ENCODE data around the gene RPP30. TPM values are rescaled to one million over a fixed set of nuclear protein-coding genes. Genes with fewer than 3 reads are reported as not detected.

Gene RPP30
- 71.8 TPM for polyA plus RNA-seq (2013, experiment 1 of 2)
- 76.2 TPM for polyA plus RNA-seq (2013, experiment 2 of 2)

GRCh38 chr10:90871766-90872647 lies at the start of gene RPP30:
TSS of gene RPP30 (plus strand) at chr10:90871974. CDS start at chr10:90871987, 13 bp downstream.
- 1 to 2% methylated on average over 34 to 41 of the region's 43 CpGs for WGBS, 2 experiments (ENCODE audit: insufficient coverage in 2 of 2)
- Histone ChIP-seq H3K36me3 (ENCODE audit: control insufficient read depth, insufficient read depth, low read length) (peaks cover 24% of the 10 kb centered on the region), H3K27ac (ENCODE audit: low read depth, low read length, severe bottlenecking) (peak within 1 kb of the TSS; percentile 63), H3K4me1 (ENCODE audit: control insufficient read depth, insufficient read depth, low read length, poor library complexity, severe bottlenecking) (peaks cover 13% of the 10 kb centered on the region), H3K4me3 (ENCODE audit: extremely low read depth, insufficient read depth, low read length, poor library complexity, severe bottlenecking) (peak within 1 kb of the TSS; percentile 94), H3K9me3 (ENCODE audit: control insufficient read depth, low read length) (peaks cover 4% of the 10 kb centered on the region)

- Histone ChIP-seq H3K36me3 (ENCODE audit: control insufficient read depth, insufficient read depth, low read length) (no peaks in the 10 kb centered on the region), H3K4me3 (ENCODE audit: extremely low read depth, insufficient read depth, low read length, poor library complexity, severe bottlenecking) (no peak overlapping the region), H3K27ac (ENCODE audit: low read depth, low read length, severe bottlenecking) (no peak overlapping the region), H3K4me1 (ENCODE audit: control insufficient read depth, insufficient read depth, low read length, poor library complexity, severe bottlenecking) (no peaks in the 10 kb centered on the region), H3K9me3 (ENCODE audit: control insufficient read depth, low read length) (no peaks in the 10 kb centered on the region)
- WGBS, 2 experiments (ENCODE audit: insufficient coverage in 2 of 2) = 83 to 100% methylated on average over 1 of the region's 1 CpG
These were observed 49.3 kb upstream of the RPP30 start for GRCh38 chr10:90822508-90822907.

- no peaks in the 10 kb centered on the region for H3K9me3 ChIP-seq (ENCODE audit: control insufficient read depth, low read length)
- H3K4me1 ChIP-seq (ENCODE audit: control insufficient read depth, insufficient read depth, low read length, poor library complexity, severe bottlenecking) = no peaks in the 10 kb centered on the region
- H3K27ac ChIP-seq (ENCODE audit: low read depth, low read length, severe bottlenecking) = no peak overlapping the region
- no peaks in the 10 kb centered on the region for H3K36me3 ChIP-seq (ENCODE audit: control insufficient read depth, insufficient read depth, low read length)
- WGBS, 2 experiments (ENCODE audit: insufficient coverage in 2 of 2) = 92 to 93% methylated on average over 13 to 14 of the region's 17 CpGs
- H3K4me3 ChIP-seq (ENCODE audit: extremely low read depth, insufficient read depth, low read length, poor library complexity, severe bottlenecking) = no peak overlapping the region
These were observed 39.7 kb upstream of the RPP30 start for GRCh38 chr10:90832111-90832510.

DNA sequence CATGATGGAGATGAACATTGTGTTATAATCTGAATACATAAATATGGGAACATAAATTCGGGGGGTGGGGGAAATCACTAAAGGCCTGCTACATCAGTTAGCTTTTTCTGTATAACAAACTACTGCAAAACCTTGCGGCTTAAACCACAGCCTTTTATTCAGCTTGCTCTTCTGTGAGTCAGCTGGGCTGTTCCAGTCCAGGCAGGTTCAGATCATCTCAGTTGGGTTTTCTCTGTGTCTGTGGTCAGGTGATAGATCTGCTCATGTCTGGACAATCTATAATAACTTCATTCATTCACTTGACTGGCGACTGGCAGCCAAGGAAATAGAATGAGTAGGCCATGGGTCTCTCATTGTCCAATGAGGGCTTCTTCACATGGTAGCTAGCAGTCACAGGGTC lies 37.4 kb upstream of the RPP30 start:
- H3K4me3 ChIP-seq (ENCODE audit: extremely low read depth, insufficient read depth, low read length, poor library complexity, severe bottlenecking) = no peak overlapping the region
- H3K27ac ChIP-seq (ENCODE audit: low read depth, low read length, severe bottlenecking) = no peak overlapping the region
- H3K36me3 ChIP-seq (ENCODE audit: control insufficient read depth, insufficient read depth, low read length) = no peaks in the 10 kb centered on the region
- WGBS, 2 experiments (ENCODE audit: insufficient coverage in 2 of 2) = 100% methylated on average over 1 to 2 of the region's 3 CpGs
- H3K9me3 ChIP-seq (ENCODE audit: control insufficient read depth, low read length) = no peaks in the 10 kb centered on the region
- no peaks in the 10 kb centered on the region for H3K4me1 ChIP-seq (ENCODE audit: control insufficient read depth, insufficient read depth, low read length, poor library complexity, severe bottlenecking)

- Histone ChIP-seq H3K4me3 (ENCODE audit: extremely low read depth, insufficient read depth, low read length, poor library complexity, severe bottlenecking) (no peak overlapping the region), H3K27ac (ENCODE audit: low read depth, low read length, severe bottlenecking) (no peak overlapping the region), H3K4me1 (ENCODE audit: control insufficient read depth, insufficient read depth, low read length, poor library complexity, severe bottlenecking) (no peaks in the 10 kb centered on the region), H3K36me3 (ENCODE audit: control insufficient read depth, insufficient read depth, low read length) (no peaks in the 10 kb centered on the region), H3K9me3 (ENCODE audit: control insufficient read depth, low read length) (no peaks in the 10 kb centered on the region)
- WGBS, 2 experiments (ENCODE audit: insufficient coverage in 2 of 2) = 89 to 92% methylated on average over 1 of the region's 1 CpG
These were observed 34.3 kb upstream of the RPP30 start for GRCh38 chr10:90837486-90837885.

- no peaks in the 10 kb centered on the region for H3K9me3 ChIP-seq (ENCODE audit: control insufficient read depth, low read length)
- H3K4me3 ChIP-seq (ENCODE audit: extremely low read depth, insufficient read depth, low read length, poor library complexity, severe bottlenecking) = no peak overlapping the region
- peaks cover 7% of the 10 kb centered on the region for H3K4me1 ChIP-seq (ENCODE audit: control insufficient read depth, insufficient read depth, low read length, poor library complexity, severe bottlenecking)
- no peaks in the 10 kb centered on the region for H3K36me3 ChIP-seq (ENCODE audit: control insufficient read depth, insufficient read depth, low read length)
- H3K27ac ChIP-seq (ENCODE audit: low read depth, low read length, severe bottlenecking) = no peak overlapping the region
- 86 to 100% methylated on average over 1 of the region's 1 CpG for WGBS, 2 experiments (ENCODE audit: insufficient coverage in 2 of 2)
These were observed 29.0 kb upstream of the RPP30 start for GRCh38 chr10:90842725-90843124.

DNA sequence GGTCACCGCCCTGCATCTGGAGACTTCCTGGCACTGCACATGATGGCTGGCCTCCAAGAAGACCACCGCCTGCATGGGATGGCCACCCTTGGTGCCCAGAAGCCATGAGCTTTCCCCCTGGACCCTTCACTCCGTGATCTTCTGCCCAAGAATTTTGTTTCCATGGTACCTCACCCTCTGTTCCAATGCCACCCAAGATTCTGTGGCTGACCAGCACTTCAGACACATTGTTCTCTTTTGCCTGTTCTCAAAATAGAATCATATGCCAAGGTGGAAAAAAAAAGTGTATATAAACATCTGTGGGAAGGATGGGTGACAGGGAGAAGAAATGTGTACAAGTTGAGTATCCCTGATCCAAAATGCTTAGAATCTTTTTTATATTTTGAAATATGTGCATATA lies 26.0 kb upstream of the RPP30 start:
- H3K36me3 ChIP-seq (ENCODE audit: control insufficient read depth, insufficient read depth, low read length) = no peaks in the 10 kb centered on the region
- H3K27ac ChIP-seq (ENCODE audit: low read depth, low read length, severe bottlenecking) = no peak overlapping the region
- H3K9me3 ChIP-seq (ENCODE audit: control insufficient read depth, low read length) = peaks cover 15% of the 10 kb centered on the region
- H3K4me1 ChIP-seq (ENCODE audit: control insufficient read depth, insufficient read depth, low read length, poor library complexity, severe bottlenecking) = peaks cover 7% of the 10 kb centered on the region
- H3K4me3 ChIP-seq (ENCODE audit: extremely low read depth, insufficient read depth, low read length, poor library complexity, severe bottlenecking) = no peak overlapping the region
- WGBS, 2 experiments (ENCODE audit: insufficient coverage in 2 of 2) = 90 to 100% methylated on average over 1 to 3 of the region's 3 CpGs

- H3K4me1 ChIP-seq (ENCODE audit: control insufficient read depth, insufficient read depth, low read length, poor library complexity, severe bottlenecking) = peaks cover 7% of the 10 kb centered on the region
- peaks cover 17% of the 10 kb centered on the region for H3K9me3 ChIP-seq (ENCODE audit: control insufficient read depth, low read length)
- no peak overlapping the region for H3K4me3 ChIP-seq (ENCODE audit: extremely low read depth, insufficient read depth, low read length, poor library complexity, severe bottlenecking)
- no peak overlapping the region for H3K27ac ChIP-seq (ENCODE audit: low read depth, low read length, severe bottlenecking)
- H3K36me3 ChIP-seq (ENCODE audit: control insufficient read depth, insufficient read depth, low read length) = no peaks in the 10 kb centered on the region
- WGBS, 2 experiments (ENCODE audit: insufficient coverage in 2 of 2) = no CpG with 5 or more reads among the region's 1 CpG
These were observed 25.0 kb upstream of the RPP30 start for GRCh38 chr10:90846746-90847145.

DNA sequence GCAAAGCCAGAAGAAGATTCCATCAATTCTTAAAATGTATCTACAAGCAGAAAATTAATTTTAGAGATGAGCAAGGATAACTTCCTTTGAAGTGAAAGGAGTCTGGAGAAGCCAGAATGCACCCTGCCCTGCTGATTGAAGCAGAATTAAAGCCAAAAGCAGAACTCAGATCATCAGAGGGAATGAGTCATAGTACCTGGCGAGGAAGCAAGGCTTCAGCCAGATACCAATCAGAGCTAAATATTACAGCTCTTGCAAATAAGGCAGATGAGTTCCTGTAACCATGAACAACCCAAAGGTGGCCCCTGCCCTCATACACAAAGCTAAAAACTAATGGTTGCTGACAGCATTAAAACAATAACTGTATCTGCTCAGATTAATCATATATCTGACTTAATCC lies 24.3 kb upstream of the RPP30 start:
- WGBS, 2 experiments (ENCODE audit: insufficient coverage in 2 of 2) = 67% methylated on average over 1 of the region's 1 CpG; no CpG with 5 or more reads in 1 of the 2 experiments
- Histone ChIP-seq H3K4me3 (ENCODE audit: extremely low read depth, insufficient read depth, low read length, poor library complexity, severe bottlenecking) (no peak overlapping the region), H3K4me1 (ENCODE audit: control insufficient read depth, insufficient read depth, low read length, poor library complexity, severe bottlenecking) (peaks cover 7% of the 10 kb centered on the region), H3K27ac (ENCODE audit: low read depth, low read length, severe bottlenecking) (no peak overlapping the region), H3K36me3 (ENCODE audit: control insufficient read depth, insufficient read depth, low read length) (no peaks in the 10 kb centered on the region), H3K9me3 (ENCODE audit: control insufficient read depth, low read length) (peaks cover 18% of the 10 kb centered on the region)

- WGBS, 2 experiments (ENCODE audit: insufficient coverage in 2 of 2) = no CpG with 5 or more reads among the region's 1 CpG
- Histone ChIP-seq H3K9me3 (ENCODE audit: control insufficient read depth, low read length) (peaks cover 18% of the 10 kb centered on the region), H3K4me1 (ENCODE audit: control insufficient read depth, insufficient read depth, low read length, poor library complexity, severe bottlenecking) (peaks cover 7% of the 10 kb centered on the region), H3K27ac (ENCODE audit: low read depth, low read length, severe bottlenecking) (no peak overlapping the region), H3K4me3 (ENCODE audit: extremely low read depth, insufficient read depth, low read length, poor library complexity, severe bottlenecking) (no peak overlapping the region), H3K36me3 (ENCODE audit: control insufficient read depth, insufficient read depth, low read length) (no peaks in the 10 kb centered on the region)
These were observed 21.6 kb upstream of the RPP30 start for GRCh38 chr10:90849956-90850749.
